ENCODE results near the gene TRAPPC3L. TPM values are rescaled to one million over a fixed set of nuclear protein-coding genes. Genes with fewer than 3 reads are reported as not detected.

TRAPPC3L gene
- total and polyA plus RNA-seq, 2 of the 13 experiments (the other 11 are each of a cell fraction or from before 2014, with no cell fraction given), result not detected

- intact Hi-C loops (cut with micrococcal nuclease; ENCODE audit: unreplicated experiment) (no loop called here), in situ Hi-C loops (cut with HindIII; ENCODE audit: extremely low pct_ligation_motif_present, low pct_unique_long_range_greater_than_20kb) (no loop called here)
- Histone ChIP-seq H3K4me1 (ENCODE audit: insufficient read depth, low read length) (no peaks in the 10 kb centered on the region), H4K20me1 (ENCODE audit: insufficient read depth, low read length) (no peaks in the 10 kb centered on the region), H3K9me3 (ENCODE audit: low read length) (no peaks in the 10 kb centered on the region), H3K27me3 (ENCODE audit: control insufficient read depth in 1 of 2, insufficient read depth in 2 of 2, low read length in 2 of 2) (no peaks in the 10 kb centered on the region), H3K27ac (ENCODE audit: extremely low read length, insufficient read depth, low read length) (no peak overlapping the region), H3K4me2 (ENCODE audit: low read depth, low read length) (no peak overlapping the region), H3K4me3 (replicated peaks in 1 of 3; ENCODE audit: insufficient read depth in 1 of 3, low read depth in 2 of 3, low read length in 3 of 3) (no peak overlapping the region), H3K9ac (ENCODE audit: insufficient read depth, low read depth, low read length) (no peak overlapping the region), H3K36me3 (replicated peaks in 1 of 2; ENCODE audit: control insufficient read depth in 1 of 2, insufficient read depth in 2 of 2, low read length in 2 of 2) (no peaks in the 10 kb centered on the region), H3K79me2 (ENCODE audit: insufficient read depth, low read length) (no peaks in the 10 kb centered on the region), H2AFZ (ENCODE audit: low read length) (no peak overlapping the region)
- WGBS (ENCODE audit: low lambda C conversion rate), result 19% methylated on average over 9 of the region's 9 CpGs
- no peak for ATAC-seq
- DNase-seq (ENCODE audit: low spot score), result no peak
- BruUV-seq (replicated peaks), result no TSS peak
- FAIRE-seq, result no peak
- CTCF ChIA-PET (ENCODE audit: low intra/inter-chr PET ratio, low total read pairs), result no interaction called here
- POLR2A ChIA-PET, result no interaction called here
- TF ChIP-seq ETS1 (CRISPR knock-in tag; IDR thresholded peaks at IDR 0.05), result no peak
- TF ChIP-seq SNAPC4 (CRISPR knock-in tag; IDR thresholded peaks at IDR 0.05), result no peak
- no peak for TF ChIP-seq ZFP90 (CRISPR knock-in tag; IDR thresholded peaks at IDR 0.05; ENCODE audit: borderline replicate concordance)
- TF ChIP-seq ZNF20 (CRISPR knock-in tag; IDR thresholded peaks at IDR 0.05), result no peak
- no peak for TF ChIP-seq RXRA (CRISPR knock-in tag; IDR thresholded peaks at IDR 0.05)
- TF ChIP-seq RBM22 (optimal IDR thresholded peaks at IDR 0.05; ENCODE audit: low read length), result no peak
- TF ChIP-seq ASH2L (IDR thresholded peaks at IDR 0.05; ENCODE audit: insufficient read length, low read depth, low read length), result no peak
- TF ChIP-seq GMEB2 (CRISPR knock-in tag; IDR thresholded peaks at IDR 0.05; ENCODE audit: low read depth), result no peak
- no peak for TF ChIP-seq ZNF468 (CRISPR knock-in tag; IDR thresholded peaks at IDR 0.05)
- TF ChIP-seq MYC (CRISPR knock-in tag; IDR thresholded peaks at IDR 0.05; ENCODE audit: borderline replicate concordance), result no peak
- TF ChIP-seq ZNF510 (CRISPR knock-in tag; IDR thresholded peaks at IDR 0.05; ENCODE audit: low read depth), result no peak
Measured at GRCh38 chr6:116450769-116451740, 94.4 kb downstream of the TRAPPC3L start.

Data from HepG2 (cell line).